ENCODE measurements around the gene SLC13A3. TPM values are rescaled to one million over a fixed set of nuclear protein-coding genes. Genes with fewer than 3 reads are reported as not detected.

SLC13A3 gene
- polyA plus RNA-seq (ENCODE audit: insufficient read length in 4 of 4), result 10 to 100 TPM in 3 of 4 donors, 1 to 10 TPM in 1; 8.8 to 22.9 (median 20.3) TPM

GRCh38 chr20:46651091-46651962 is at the start of gene SLC13A3:
TSS of gene SLC13A3 (minus strand) at chr20:46651459. CDS start at chr20:46651421, 38 bp downstream.
- no peak for DNase-seq (ENCODE audit: low read depth in 4 of 4, low spot score in 2 of 4)

DNA sequence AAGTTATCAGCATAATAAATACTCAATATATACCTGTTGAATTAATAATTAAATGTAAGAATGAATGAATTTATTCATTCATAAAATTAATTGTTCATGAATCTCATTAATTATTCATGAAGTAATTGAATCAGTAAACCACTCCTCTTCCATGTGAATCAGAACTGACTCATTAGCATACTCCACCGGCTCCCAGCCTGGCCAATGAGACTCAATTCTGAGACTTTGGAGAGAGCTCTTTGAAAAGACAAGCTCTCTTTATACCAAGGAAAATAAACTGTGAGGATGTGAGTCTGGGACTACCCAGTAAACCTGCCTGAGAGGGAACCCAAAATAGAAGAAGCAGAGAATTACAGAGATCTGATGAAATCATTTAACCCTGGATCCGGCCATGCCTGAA is 49.8 kb upstream of the SLC13A3 start:
- DNase-seq (ENCODE audit: low read depth in 4 of 4, low spot score in 2 of 4), result no peak

- DNase-seq (ENCODE audit: low read depth in 4 of 4, low spot score in 2 of 4), result no peak
These were observed 49.2 kb upstream of the SLC13A3 start for GRCh38 chr20:46700481-46700880.

- no peak for DNase-seq (ENCODE audit: low read depth in 4 of 4, low spot score in 2 of 4)
These were observed 48.5 kb upstream of the SLC13A3 start for GRCh38 chr20:46699651-46700359.

GRCh38 chr20:46698788-46699187 is 47.5 kb upstream of the SLC13A3 start:
- DNase-seq (ENCODE audit: low read depth in 4 of 4, low spot score in 2 of 4), result no peak

GRCh38 chr20:46696791-46697279 is 45.6 kb upstream of the SLC13A3 start:
- DNase-seq (ENCODE audit: low read depth in 4 of 4, low spot score in 2 of 4), result no peak

DNA sequence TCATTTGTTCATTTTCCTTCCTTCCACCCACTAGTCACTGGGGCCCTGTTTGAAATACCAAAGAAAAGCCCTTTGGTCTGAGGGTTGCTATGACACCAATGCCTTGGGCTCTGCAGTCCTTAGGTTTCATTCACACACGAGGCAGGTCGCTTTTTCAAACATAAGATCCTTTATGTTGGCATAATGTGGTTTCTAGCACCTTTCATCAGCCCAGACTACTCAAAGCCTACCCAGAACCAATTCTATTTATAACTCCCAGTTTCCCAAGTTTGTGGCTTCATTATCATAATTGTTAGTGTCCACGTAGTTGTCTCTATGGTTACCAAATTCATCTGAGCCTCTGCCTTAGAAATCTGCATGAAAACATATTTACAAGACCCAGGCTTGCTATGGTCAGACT is 44.6 kb upstream of the SLC13A3 start:
- DNase-seq (ENCODE audit: low read depth in 4 of 4, low spot score in 2 of 4), result no peak

GRCh38 chr20:46694484-46694883 is 43.2 kb upstream of the SLC13A3 start:
- DNase-seq (ENCODE audit: low read depth in 4 of 4, low spot score in 2 of 4), result no peak

GRCh38 chr20:46691196-46691595 is 39.9 kb upstream of the SLC13A3 start:
- DNase-seq (ENCODE audit: low read depth in 4 of 4, low spot score in 2 of 4), result no peak

DNA sequence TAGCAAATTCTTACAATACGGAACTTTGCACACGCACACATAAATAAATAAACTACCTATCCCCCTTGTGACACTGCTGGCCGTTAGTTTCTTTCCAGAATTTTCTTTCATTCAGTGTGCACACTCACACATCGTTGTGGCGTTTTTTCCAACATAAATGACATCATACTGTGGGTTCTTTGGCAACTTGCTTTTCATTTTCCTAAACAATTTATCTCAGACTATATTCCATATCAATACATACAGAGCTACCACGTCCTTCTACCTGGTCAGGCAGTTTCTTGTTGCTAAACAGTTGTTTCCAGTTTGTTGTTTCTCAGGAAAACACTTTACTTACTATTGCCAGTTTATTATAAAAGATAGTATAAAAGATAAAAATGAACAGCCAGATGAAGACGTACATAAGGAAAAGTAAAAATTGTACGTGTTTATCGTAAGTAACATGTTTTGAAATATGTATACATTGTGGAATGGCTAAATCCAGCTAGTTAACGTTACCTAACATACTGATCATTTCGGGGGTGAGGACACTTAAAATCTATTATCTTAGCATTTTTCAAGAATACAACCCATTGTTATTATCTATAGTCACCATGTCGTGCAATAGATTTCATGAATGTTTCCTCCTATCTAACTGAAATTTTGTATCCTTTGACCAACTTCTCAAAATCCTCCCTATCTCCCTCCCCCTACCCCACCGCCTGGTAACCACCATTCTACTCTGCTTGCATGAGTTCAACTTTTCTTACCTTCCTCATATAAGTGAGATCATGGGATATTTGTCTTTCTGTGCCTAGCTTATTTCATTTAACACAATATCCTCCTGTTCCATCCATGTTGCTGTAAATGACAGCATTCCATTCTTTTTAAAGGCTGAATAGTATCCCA is 39.2 kb upstream of the SLC13A3 start:
- no peak for DNase-seq (ENCODE audit: low read depth in 4 of 4, low spot score in 2 of 4)

GRCh38 chr20:46689754-46690085 is 38.5 kb upstream of the SLC13A3 start:
- DNase-seq (ENCODE audit: low read depth in 4 of 4, low spot score in 2 of 4), result no peak

GRCh38 chr20:46689082-46689753 is 38.0 kb upstream of the SLC13A3 start, which contains the start of gene TP53RK:
TSS of gene TP53RK (minus strand) at chr20:46689444. CDS start at chr20:46689414, 30 bp downstream.
- DNase-seq (ENCODE audit: low read depth in 4 of 4, low spot score in 2 of 4), result peak; percentile 94 to 100 (median 97)

DNA sequence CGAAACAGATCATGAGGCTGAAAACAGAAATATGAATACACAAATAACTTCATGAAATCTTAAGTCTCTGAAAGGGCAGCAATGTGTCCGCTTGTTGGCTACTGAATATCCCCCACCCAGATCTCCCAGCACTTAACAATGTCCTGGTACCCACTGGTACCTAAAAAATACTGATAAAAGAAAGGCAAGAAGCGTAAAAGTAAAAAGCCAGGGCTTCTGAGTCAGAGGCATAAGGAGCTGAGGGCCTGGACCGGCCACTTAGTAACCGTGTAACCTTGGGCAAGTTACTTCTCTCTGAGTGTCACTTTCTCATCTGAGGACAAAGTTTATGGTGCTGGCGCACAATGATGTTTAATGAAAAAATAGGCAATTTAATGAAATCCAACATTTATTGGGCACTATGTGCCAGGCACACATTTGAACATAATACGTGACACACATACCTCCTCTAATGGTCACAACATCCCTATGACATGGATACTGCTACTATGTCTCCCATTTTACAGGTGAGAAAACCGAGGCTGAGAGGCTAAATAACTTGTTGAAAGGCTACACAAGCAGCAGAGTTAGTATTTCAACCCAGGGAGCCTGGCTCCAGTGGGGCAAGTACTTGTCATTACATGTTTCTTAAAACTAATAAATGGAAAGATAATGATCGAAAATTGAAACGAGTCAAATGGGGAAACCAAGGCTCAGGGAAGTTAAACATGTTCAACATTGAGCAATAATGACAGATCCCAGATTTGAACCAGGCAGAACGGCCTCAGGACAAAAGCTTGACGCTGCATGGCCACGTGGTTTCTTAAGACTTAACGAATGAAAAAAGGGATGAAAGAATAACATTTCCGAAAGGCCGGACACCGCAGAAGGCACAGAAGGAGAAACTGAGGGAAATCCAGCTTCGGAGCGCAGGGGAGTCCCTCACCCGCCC is 37.2 kb upstream of the SLC13A3 start:
- DNase-seq (ENCODE audit: low read depth in 4 of 4, low spot score in 2 of 4), result no peak

- DNase-seq (ENCODE audit: low read depth in 4 of 4, low spot score in 2 of 4), result peak in 1 of 4 donors; percentile 49
These were observed 32.9 kb upstream of the SLC13A3 start for GRCh38 chr20:46683939-46684750.

- DNase-seq (ENCODE audit: low read depth in 4 of 4, low spot score in 2 of 4), result no peak
These were observed 32.3 kb upstream of the SLC13A3 start for GRCh38 chr20:46683668-46683938.

DNA sequence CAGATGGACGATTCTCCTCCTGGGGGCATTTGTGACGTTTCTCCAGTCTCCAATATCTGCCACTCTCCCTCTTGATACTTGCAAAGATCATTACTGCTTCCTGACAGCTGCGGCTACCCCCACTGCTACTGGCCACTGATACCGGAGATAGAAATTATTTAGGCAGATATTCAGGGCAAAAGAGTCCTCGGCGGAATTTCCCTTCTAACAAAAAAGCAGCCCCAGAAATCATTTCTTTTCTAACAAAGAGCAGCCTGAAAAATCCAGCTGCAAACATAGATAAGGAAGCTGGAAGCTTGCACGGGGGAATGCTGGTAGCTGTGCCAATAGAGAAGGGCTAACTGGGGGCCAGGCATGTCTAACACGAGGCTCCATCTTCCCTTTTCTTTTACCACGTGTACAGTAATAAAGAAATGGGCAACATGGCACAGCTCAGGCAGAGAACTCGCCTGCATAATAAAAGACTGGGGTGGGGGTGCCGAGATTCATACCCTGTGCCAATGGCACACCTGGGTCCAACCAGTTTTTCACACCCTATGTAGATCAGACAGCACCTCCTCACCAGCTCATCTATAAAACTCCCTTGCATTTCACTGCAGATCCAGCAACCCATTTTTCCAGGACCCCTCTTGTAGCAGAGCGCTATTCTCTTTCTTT is 31.9 kb upstream of the SLC13A3 start:
- DNase-seq (ENCODE audit: low read depth in 4 of 4, low spot score in 2 of 4), result no peak

- DNase-seq (ENCODE audit: low read depth in 4 of 4, low spot score in 2 of 4), result no peak
These were observed 31.0 kb upstream of the SLC13A3 start for GRCh38 chr20:46682063-46682821.
